Spleen (tissue), 11 donors: Measurements from ENCODE around the gene HOGA1. TPM values are rescaled to one million over a fixed set of nuclear protein-coding genes. Genes with fewer than 3 reads are reported as not detected.
"Not testable (repeated sequence)": the region's sequence is repeated elsewhere in the genome, so short reads cannot be mapped to it uniquely, and the experiment has no call there.

ENCODE experiments used
- DNase-seq: peaks from one replicate; pipeline ENCODE4 v3.0.0-alpha.2; 2020
- H3K27ac ChIP-seq, 8 donors: fragments of 200-600 bp; sonication (generic) in 7 of 8; 1 replicate in 4 of 8; 2 replicates in 4 of 8; pipeline versions ENCODE4 v1.5.0 to v1.8.0; 2016 to 2021; ENCODE audit warnings: inconsistent platforms in 4 of 8, mild to moderate bottlenecking in 4 of 8, moderate library complexity in 1 of 8
- H3K27me3 ChIP-seq, 7 donors: fragments of 200-600 bp; sonication (generic) in 6 of 7; replicated peaks in 1 of 7; 1 replicate in 4 of 7; 2 replicates in 3 of 7; pipeline versions ENCODE4 v1.5.0 to v1.8.0; 2016 to 2021; ENCODE audit warnings: inconsistent platforms in 3 of 7, mild to moderate bottlenecking in 1 of 7
- H3K36me3 ChIP-seq, 6 donors: fragments of 200-600 bp; sonication (generic) in 5 of 6; 1 replicate in 4 of 6; 2 replicates in 2 of 6; pipeline versions ENCODE4 v1.5.0 to v1.8.0; 2016 to 2021; ENCODE audit warnings: inconsistent platforms in 2 of 6
- H3K4me1 ChIP-seq, 6 donors: fragments of 200-600 bp; sonication (generic) in 5 of 6; 1 replicate in 3 of 6; 2 replicates in 3 of 6; pipeline versions ENCODE4 v1.5.0 to v1.8.0; 2016 to 2021; ENCODE audit warnings: inconsistent platforms in 3 of 6
- H3K4me3 ChIP-seq, 8 donors: fragments of 200-600 bp; sonication (generic) in 7 of 8; 1 replicate in 4 of 8; 2 replicates in 4 of 8; pipeline versions ENCODE4 v1.5.0 to v1.8.0; 2016 to 2021; ENCODE audit warnings: inconsistent platforms in 4 of 8, mild to moderate bottlenecking in 4 of 8, moderate library complexity in 2 of 8
- H3K9me3 ChIP-seq, 8 donors: fragments of 200-600 bp; sonication (generic) in 7 of 8; 1 replicate in 4 of 8; 2 replicates in 4 of 8; pipeline versions ENCODE4 v1.5.0 to v1.8.0; 2016 to 2021; ENCODE audit warnings: inconsistent platforms in 4 of 8
- CTCF ChIP-seq, 11 experiments: fragments of 200-600 bp in 7 of 11; fragments of 450-650 bp in 4 of 11; sonication (generic) in 4 of 11; IDR thresholded peaks in 8 of 11; conservative IDR thresholded peaks in 3 of 11; 1 replicate in 7 of 11; 2 replicates in 4 of 11; pipeline versions ENCODE4 v1.4.0 to v1.8.0; 2016 to 2021; ENCODE audit warnings: antibody characterized with exemption in 11 of 11, inconsistent platforms in 4 of 11, mild to moderate bottlenecking in 1 of 11
- POLR2A ChIP-seq, 3 donors: fragments of 450-650 bp; IDR thresholded peaks; one replicate each; pipeline ENCODE4 v1.5.1; 2017; ENCODE audit warnings: antibody characterized with exemption in 3 of 3, mild to moderate bottlenecking in 1 of 3
- POLR2AphosphoS5 ChIP-seq, 3 donors: sonication (generic); formaldehyde crosslinking; IDR thresholded peaks; one replicate each; pipeline ENCODE4 v1.5.1; 2017; ENCODE audit warnings: antibody characterized with exemption in 3 of 3
- WGBS, 5 donors: extraction: QIAGEN DNeasy Blood & Tissue Kit in 3 of 5; methylation state at CpG; one replicate each; pipeline versions ENCODE4 v1.1.5 to v1.1.7; 2013 to 2018; 5-methylcytosine and 5-hydroxymethylcytosine counted together
- intact Hi-C: fragments of 100-400 bp; cut with DNase I; formaldehyde crosslinking; loops from one replicate; pipeline ENCODE4 v1.15.0; 2023; ENCODE audit warnings: low total_unique reads
- polyA plus RNA-seq, 3 donors: library from polyadenylated mRNA; stranded (reverse); fragments of 200-250 nt; gene quantifications; one replicate each; pipeline ENCODE4 v1.2.1, GENCODE V29; 2013
- total RNA-seq, 7 donors: library from RNA; depleted of rRNA in 3 of 7; stranded (reverse); fragments of >200 nt in 3 of 7; fragmentation: NEBNext Ultra II Directional in 4 of 7; extraction: Animal tissue kit (Norgen Biotek cat#: 25700) in 4 of 7; gene quantifications; one replicate each; pipeline versions ENCODE4 v1.1.0 to v1.2.1, GENCODE V29; 2016 to 2021
- donor health status: healthy with polysubstance abuse.
- donor health status: DM: no; HTN: no; CAD: no; lungs with moderate emphysema.
- donor health status: DM: no; HTN: no; CAD: no.
- donor health status: Bipolar disorder and iron deficiency.
- donor health status: healthy.
- donor health status: DM: no; HTN: no; CAD: no.
- donor health status: DM: yes; HTN: yes; CAD: no.

The HOGA1 gene
- total and polyA plus RNA-seq, 10 donors: 0.11 to 0.42 (median 0.19) TPM; not detected in 5

- WGBS, 5 donors: 4 to 7% (median 5%) methylated on average over 50 to 62 of the region's 62 CpGs
- TF ChIP-seq POLR2AphosphoS5 (IDR thresholded peaks at IDR 0.05) (peak; percentile 55 to 81 (median 80)), POLR2A (IDR thresholded peaks at IDR 0.05) (no peak), CTCF (IDR thresholded peaks at IDR 0.05 in 8 of 11, conservative IDR thresholded peaks at IDR 0.05 in 3 of 11) (peak in 2 of 11 experiments; percentile 7 to 15)
- H3K27me3 ChIP-seq: no peaks in the 10 kb centered on the region
- no peaks in the 10 kb centered on the region for H3K9me3 ChIP-seq
- H3K27ac ChIP-seq: peak within 1 kb of the TSS in 6 of 8 donors; percentile 36 to 74 (median 54)
- DNase-seq: peak; percentile 96
- peak within 1 kb of the TSS; percentile 51 to 87 (median 75) for H3K4me3 ChIP-seq
- no peaks in the 10 kb centered on the region for H3K36me3 ChIP-seq
- intact Hi-C loops: no loop called here
- peaks cover 0 to 23% (median 14%) of the 10 kb centered on the region in 6 donors for H3K4me1 ChIP-seq
These were observed 49.0 kb downstream of the HOGA1 start, which contains the start of gene MORN4 for GRCh38 chr10:97632949-97633884. MORN4 (minus strand) TSS chr10:97633500; CDS start chr10:97619653, 13,847 bp downstream.

- no peak for DNase-seq
- Histone ChIP-seq H3K9me3 (no peaks in the 10 kb centered on the region), H3K4me1 (peaks cover 0 to 23% (median 14%) of the 10 kb centered on the region in 6 donors), H3K4me3 (peak overlapping the region; percentile 51 to 87 (median 75)), H3K27me3 (no peaks in the 10 kb centered on the region), H3K36me3 (no peaks in the 10 kb centered on the region), H3K27ac (peak overlapping the region in 6 of 8 donors; percentile 36 to 74 (median 54))
- no peak for TF ChIP-seq POLR2AphosphoS5 (IDR thresholded peaks at IDR 0.05)
- TF ChIP-seq CTCF (IDR thresholded peaks at IDR 0.05 in 8 of 11, conservative IDR thresholded peaks at IDR 0.05 in 3 of 11): peak in 1 of 11 experiments; percentile 19
- 87 to 95% (median 90%) methylated on average over 8 of the region's 8 CpGs for WGBS, 5 donors
- intact Hi-C loops: no loop called here
These were observed 49.7 kb downstream of the HOGA1 start for GRCh38 chr10:97633921-97634320.

GRCh38 chr10:97635577-97635976 is 51.4 kb downstream of the HOGA1 start:
- Histone ChIP-seq H3K9me3 (no peaks in the 10 kb centered on the region), H3K4me3 (no peak overlapping the region), H3K36me3 (no peaks in the 10 kb centered on the region), H3K27ac (no peak overlapping the region), H3K4me1 (peaks cover 0 to 30% (median 17%) of the 10 kb centered on the region in 6 donors), H3K27me3 (no peaks in the 10 kb centered on the region)
- DNase-seq: no peak
- 91 to 100% (median 94%) methylated on average over 1 of the region's 1 CpG for WGBS, 5 donors
- no peak for TF ChIP-seq POLR2AphosphoS5 (IDR thresholded peaks at IDR 0.05)
- TF ChIP-seq POLR2A (IDR thresholded peaks at IDR 0.05): no peak
- TF ChIP-seq CTCF (IDR thresholded peaks at IDR 0.05 in 8 of 11, conservative IDR thresholded peaks at IDR 0.05 in 3 of 11): no peak
- intact Hi-C loops: no loop called here

GRCh38 chr10:97639090-97639489 is 54.9 kb downstream of the HOGA1 start:
- intact Hi-C loops, H3K36me3 ChIP-seq: not testable (repeated sequence)

More at GRCh38 chr10:97639090-97639489, 54.9 kb downstream of the HOGA1 start:
- DNase-seq, H3K27me3 ChIP-seq, H3K27ac ChIP-seq, H3K4me3 ChIP-seq, H3K9me3 ChIP-seq: not testable (repeated sequence)
- peaks cover 11 to 34% (median 19%) of the 10 kb centered on the region in 6 donors for H3K4me1 ChIP-seq
- WGBS, 5 donors: 93 to 95% (median 94%) methylated on average over 3 of the region's 3 CpGs
